ENCODE results near the gene SLC2A9. TPM values are rescaled to one million over a fixed set of nuclear protein-coding genes. Genes with fewer than 3 reads are reported as not detected.

The SLC2A9 gene
- total RNA-seq, 2 experiments from 2014 or later = 0.55 to 0.83 TPM

DNA sequence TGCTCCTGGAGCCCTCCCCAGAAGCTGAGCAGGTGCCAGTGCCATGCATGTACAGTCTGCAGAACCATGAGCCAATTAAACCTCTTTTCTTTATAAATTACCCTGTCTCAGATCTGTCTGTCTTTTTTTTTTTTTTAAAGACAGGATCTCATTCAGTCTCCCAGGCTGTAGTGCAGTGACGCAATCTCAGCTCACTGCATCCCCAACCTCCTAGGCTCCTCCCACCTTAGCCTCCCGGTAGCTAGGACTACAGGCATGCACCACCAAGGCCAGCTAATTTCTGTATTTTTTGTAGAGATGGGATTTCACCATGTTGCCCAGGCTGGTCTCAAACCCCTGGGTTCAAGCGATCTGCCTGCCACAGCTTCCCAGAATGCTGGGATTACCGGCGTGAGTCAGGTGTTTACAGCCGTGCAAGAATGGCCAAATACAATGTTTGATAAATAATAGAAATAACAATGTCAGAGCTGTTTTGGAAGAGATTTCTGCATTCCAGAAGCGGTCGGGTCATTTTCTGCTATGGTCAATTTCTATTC is 68.8 kb downstream of the SLC2A9 start:
- CTCF ChIA-PET = no interaction called here

DNA sequence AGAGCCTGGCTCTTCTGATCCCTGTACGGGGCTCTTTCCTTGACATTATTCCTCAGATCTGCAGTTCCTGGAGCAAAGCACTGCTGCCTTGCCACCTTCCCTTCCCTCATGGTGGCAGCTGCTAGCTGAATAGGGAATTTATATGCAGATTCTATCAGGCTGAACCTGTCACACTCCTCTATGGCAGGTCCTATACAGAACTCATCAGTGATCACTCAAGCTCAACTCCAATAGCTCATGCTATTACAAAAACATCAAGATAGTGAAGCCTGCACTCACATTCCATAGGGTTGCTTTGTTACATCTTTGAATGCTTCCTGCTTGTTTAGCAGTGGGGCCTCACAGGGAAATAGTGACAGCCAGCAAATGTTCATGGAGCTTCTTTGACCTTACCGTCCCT is 71.7 kb downstream of the SLC2A9 start:
- Mint-ChIP-seq H3K4me1 (no peaks in the 10 kb centered on the region), H3K27ac (no peak overlapping the region), H3K4me3 (no peak overlapping the region), H3K27me3 (peaks cover 2% of the 10 kb centered on the region), H3K36me3 (ENCODE audit: low read depth) (no peaks in the 10 kb centered on the region), H3K9me3 (no peaks in the 10 kb centered on the region)
- DNase-seq = no peak
- ChIA-PET CTCF (no interaction called here), POLR2A (no interaction called here)

More for the DNA sequence above, 68.8 kb downstream of the SLC2A9 start:
- H3K9me3 Mint-ChIP-seq = no peaks in the 10 kb centered on the region
- no peak overlapping the region for H3K4me3 Mint-ChIP-seq
- H3K36me3 Mint-ChIP-seq (ENCODE audit: low read depth) = no peaks in the 10 kb centered on the region
- H3K27ac Mint-ChIP-seq = no peak overlapping the region
- POLR2A ChIA-PET = no interaction called here
- DNase-seq = no peak
- H3K27me3 Mint-ChIP-seq = peaks cover 2% of the 10 kb centered on the region
- H3K4me1 Mint-ChIP-seq = no peaks in the 10 kb centered on the region

DNA sequence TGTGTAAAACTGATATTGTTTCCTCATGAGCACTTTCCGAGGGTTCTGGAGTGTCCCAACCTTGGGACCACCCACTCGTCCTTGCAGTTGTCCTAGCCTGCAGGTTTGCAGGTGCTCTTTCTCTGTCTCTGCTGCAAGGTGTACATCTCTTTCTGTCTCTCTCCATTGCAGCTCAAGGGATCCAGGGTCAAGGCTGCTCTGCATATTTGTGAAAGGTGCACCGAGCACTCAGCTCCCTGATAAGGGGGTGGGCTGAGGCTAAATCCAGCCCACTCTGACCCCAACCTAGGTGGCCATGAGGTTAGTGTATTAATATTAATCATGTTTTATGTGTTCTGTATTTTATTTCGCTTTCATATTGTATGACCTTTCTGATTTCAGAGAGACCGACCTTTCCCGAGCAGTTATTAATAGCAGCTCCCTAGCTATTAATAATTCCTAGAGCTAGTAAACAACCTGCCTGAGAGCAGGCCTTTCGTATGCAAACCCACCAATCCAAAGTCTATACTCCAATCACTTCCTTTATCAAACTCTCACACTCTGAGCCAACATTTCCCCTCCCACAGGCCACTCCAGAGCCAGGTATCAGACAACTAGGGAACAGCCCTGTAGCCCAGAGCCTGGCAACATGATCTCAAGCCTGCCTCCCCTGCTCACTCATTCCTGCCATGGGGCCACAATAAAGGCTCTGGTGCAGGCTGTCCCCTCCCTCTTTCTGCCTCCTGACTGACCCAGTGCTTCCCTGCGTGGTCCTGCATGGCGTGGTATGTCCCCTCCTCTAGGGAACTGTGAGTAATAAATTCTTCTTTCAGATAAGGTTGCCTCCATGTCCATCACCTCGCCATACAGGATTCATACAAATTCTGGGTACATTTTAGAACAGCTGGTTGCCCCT is 73.9 kb downstream of the SLC2A9 start:
- no peaks in the 10 kb centered on the region for H3K4me1 Mint-ChIP-seq
- CTCF ChIA-PET = no interaction called here
- no peak overlapping the region for H3K4me3 Mint-ChIP-seq
- no peak for DNase-seq
- POLR2A ChIA-PET = no interaction called here
- no peaks in the 10 kb centered on the region for H3K9me3 Mint-ChIP-seq
- no peaks in the 10 kb centered on the region for H3K36me3 Mint-ChIP-seq (ENCODE audit: low read depth)
- H3K27ac Mint-ChIP-seq = no peak overlapping the region
- H3K27me3 Mint-ChIP-seq = peaks cover 2% of the 10 kb centered on the region

DNA sequence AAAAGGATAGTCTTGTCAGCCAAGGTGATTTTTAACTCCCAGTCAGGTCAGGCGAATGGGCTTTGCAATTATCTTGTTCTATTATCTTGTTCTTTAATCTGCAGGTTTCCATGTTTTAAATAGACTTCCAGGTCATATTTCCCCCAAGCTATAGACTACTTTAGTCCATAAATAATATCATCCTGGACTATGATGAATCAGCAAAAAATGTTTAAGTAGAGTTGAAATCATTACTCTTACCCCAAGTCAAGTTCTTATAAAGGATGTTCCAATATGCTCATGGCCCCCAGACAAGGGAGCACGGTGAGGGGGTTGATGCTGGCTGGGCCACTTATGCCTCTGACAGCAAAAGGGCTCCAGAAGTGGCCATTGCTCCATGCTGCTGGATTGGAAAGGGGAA is 75.1 kb downstream of the SLC2A9 start:
- DNase-seq = no peak
- Mint-ChIP-seq H3K27me3 (peaks cover 2% of the 10 kb centered on the region), H3K4me3 (no peak overlapping the region), H3K9me3 (no peaks in the 10 kb centered on the region), H3K36me3 (ENCODE audit: low read depth) (no peaks in the 10 kb centered on the region), H3K4me1 (no peaks in the 10 kb centered on the region), H3K27ac (no peak overlapping the region)
- ChIA-PET CTCF (interaction anchor here (0.9 kb wide), 1 partner anchor 13 kb away, joined by 6 read pairs; no protein-coding TSS in a partner anchor), POLR2A (no interaction called here)

DNA sequence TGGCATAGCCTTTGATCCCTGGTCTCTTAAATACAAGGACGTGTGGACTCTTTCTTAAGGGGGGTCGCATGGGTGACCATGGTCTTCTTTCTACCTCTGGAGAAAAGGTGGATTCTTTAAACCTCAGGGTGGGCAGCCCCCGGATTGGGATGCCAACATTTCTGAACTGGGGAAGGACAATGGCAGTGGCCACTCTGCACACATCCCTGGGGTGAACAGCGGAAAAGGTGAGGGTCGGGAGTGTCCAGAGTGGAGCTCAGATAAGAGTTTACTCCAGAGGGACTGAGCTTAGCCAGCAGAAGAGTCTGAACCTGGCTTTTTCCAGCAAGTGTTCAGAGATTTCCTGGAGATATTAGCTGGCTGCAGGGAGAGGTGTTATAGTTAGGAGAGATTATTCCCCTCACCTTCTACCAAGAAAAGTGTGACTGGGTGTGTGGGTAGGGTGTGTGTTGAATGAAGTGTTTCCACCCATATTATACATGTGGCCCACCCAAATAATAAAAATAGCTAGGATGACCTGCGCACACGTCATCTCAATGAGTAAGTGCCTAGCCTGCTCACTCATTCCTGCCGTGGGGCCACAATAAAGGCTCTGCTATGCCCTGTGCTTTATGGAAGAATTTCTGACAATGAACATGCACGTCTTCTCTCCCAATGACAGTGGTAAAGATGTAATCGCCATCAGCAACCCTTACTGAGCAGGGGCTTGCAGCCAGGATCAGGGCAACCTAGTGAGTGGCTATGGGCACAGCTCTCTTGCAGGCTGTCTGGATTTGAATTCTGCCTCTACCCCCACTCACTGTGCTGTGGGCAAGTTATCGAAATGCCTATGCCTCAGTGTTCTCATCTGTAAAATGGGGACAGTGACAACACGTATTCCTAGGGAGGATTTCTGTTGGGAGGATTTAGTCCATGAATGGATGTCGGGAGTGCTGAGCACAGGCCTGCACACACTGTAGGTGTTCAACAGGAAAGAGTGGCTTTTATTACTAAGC is 76.6 kb downstream of the SLC2A9 start:
- Mint-ChIP-seq H3K9me3 (no peaks in the 10 kb centered on the region), H3K36me3 (ENCODE audit: low read depth) (no peaks in the 10 kb centered on the region), H3K27ac (no peak overlapping the region), H3K27me3 (no peaks in the 10 kb centered on the region), H3K4me3 (no peak overlapping the region), H3K4me1 (no peaks in the 10 kb centered on the region)
- ChIA-PET CTCF (no interaction called here), POLR2A (no interaction called here)
- no peak for DNase-seq

DNA sequence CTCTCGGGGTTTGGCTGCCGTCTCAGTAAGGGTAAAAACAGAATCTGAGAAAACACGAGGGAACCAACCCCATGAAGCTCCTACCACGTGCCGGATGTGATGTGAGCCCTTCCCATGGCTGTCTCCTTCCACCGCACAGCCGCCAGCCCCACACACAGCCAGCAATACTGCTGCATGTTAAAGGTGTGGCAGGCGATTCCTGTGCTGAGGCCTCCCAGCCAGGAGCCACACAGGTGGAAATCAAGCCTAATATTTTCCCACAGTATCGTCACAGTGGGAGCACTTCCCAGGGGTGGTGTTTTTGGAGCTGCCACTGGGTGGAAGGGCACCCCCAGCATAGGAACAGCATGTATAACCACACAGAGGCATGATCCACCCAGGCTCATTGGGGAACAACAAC is 77.5 kb downstream of the SLC2A9 start:
- no peak overlapping the region for H3K27ac Mint-ChIP-seq

DNA sequence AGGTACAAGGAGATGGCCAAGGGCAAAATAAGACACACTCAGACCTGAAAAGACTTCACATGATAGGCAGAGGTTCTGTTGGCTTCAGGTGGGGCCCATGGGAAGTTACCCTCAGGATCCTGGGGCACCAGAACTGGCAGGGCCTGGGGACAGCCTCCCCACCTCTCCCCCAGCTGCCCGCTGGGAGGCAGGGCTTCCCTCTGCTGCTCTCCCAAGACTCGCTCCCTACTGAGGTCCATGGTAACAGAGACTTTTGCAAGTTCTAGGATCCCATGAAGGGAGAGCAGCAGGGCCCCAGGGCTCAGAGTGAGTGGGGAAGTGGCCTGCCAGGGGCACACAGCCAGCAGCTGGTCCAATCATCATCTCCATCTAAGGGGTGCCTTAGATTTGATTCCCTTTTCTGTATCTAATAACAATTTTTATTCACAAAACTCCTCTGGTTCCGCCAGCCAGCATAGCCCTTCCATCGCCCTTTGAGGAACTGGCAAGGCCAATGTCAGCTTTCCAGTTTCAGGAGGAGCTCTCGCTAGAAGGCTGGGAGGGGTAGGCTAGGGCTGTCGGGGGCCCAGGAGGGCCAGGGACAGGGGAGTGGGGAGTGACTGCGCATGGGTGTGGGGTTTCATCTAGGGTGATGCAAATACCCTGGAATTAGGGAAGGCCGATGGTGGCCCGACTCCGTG is 78.2 kb downstream of the SLC2A9 start:
- no peak overlapping the region for H3K27ac Mint-ChIP-seq
- no peak for DNase-seq
- POLR2A ChIA-PET = no interaction called here
- no peak overlapping the region for H3K4me3 Mint-ChIP-seq
- no peaks in the 10 kb centered on the region for H3K9me3 Mint-ChIP-seq
- H3K27me3 Mint-ChIP-seq = no peaks in the 10 kb centered on the region
- no peaks in the 10 kb centered on the region for H3K36me3 Mint-ChIP-seq (ENCODE audit: low read depth)
- H3K4me1 Mint-ChIP-seq = no peaks in the 10 kb centered on the region
- CTCF ChIA-PET = interaction anchor here (1.0 kb wide), 1 partner anchor 72 kb away, joined by 3 read pairs; no protein-coding TSS in a partner anchor

More for the DNA sequence above, 77.5 kb downstream of the SLC2A9 start:
- CTCF ChIA-PET = interaction anchor here (1.0 kb wide), 1 partner anchor 71 kb away, joined by 3 read pairs; no protein-coding TSS in a partner anchor
- POLR2A ChIA-PET = no interaction called here
- DNase-seq = no peak
- Mint-ChIP-seq H3K9me3 (no peaks in the 10 kb centered on the region), H3K36me3 (ENCODE audit: low read depth) (no peaks in the 10 kb centered on the region), H3K4me1 (no peaks in the 10 kb centered on the region), H3K27me3 (no peaks in the 10 kb centered on the region), H3K4me3 (no peak overlapping the region)

DNA sequence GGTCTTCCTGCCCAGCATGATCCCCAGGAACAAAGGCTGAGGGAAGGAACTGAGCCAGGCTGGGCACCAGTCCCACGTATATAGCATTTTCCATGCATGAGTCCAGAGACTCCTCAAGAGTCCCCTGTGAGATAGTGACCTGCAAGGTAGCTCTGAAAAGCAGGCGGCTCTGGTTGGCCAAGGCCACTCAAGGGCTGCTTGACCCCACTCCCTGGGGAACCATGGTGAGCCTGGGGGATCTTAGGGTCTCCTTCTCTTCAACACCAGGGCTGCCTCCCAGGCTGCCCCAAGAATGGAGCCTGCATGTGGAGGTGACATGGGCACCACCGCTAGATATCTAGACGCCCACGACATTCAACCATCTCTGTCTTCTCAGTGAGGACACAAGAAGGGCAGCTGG is 79.2 kb downstream of the SLC2A9 start:
- no peaks in the 10 kb centered on the region for H3K27me3 Mint-ChIP-seq

DNA sequence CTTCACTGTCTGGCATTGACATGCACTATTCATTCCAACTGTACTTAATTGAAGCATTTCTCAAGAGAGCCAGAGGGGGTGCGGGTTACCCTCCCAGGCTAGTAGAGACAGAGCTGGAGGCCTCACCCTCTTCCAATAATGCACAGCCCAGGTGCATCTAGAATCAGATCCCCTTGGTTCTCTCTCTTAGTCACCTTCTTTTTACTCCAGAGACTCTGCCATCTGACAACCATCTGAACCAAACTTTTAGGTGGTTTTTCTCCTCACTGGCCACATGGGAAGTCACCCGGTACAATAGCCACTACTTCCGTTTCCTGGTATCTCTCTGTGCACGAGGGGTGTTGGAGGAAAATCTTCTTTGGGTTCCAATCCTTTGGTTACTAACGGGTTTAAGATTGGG is 81.3 kb downstream of the SLC2A9 start:
- Mint-ChIP-seq H3K36me3 (ENCODE audit: low read depth) (no peaks in the 10 kb centered on the region), H3K9me3 (no peaks in the 10 kb centered on the region), H3K27ac (no peak overlapping the region), H3K4me3 (no peak overlapping the region), H3K27me3 (no peaks in the 10 kb centered on the region), H3K4me1 (peaks cover 10% of the 10 kb centered on the region)
- CTCF ChIA-PET = interaction anchor here (0.9 kb wide), 1 partner anchor 74 kb away, joined by 4 read pairs; no protein-coding TSS in a partner anchor
- POLR2A ChIA-PET = no interaction called here
- DNase-seq = no peak

More for the DNA sequence above, 79.2 kb downstream of the SLC2A9 start:
- H3K4me1 Mint-ChIP-seq = peaks cover 2% of the 10 kb centered on the region
- no peaks in the 10 kb centered on the region for H3K9me3 Mint-ChIP-seq
- CTCF ChIA-PET = no interaction called here
- no peak overlapping the region for H3K4me3 Mint-ChIP-seq
- no peak overlapping the region for H3K27ac Mint-ChIP-seq
- DNase-seq = no peak
- POLR2A ChIA-PET = interaction anchor here (0.8 kb wide), 1 partner anchor 73 kb away, joined by 3 read pairs; no protein-coding TSS in a partner anchor
- H3K36me3 Mint-ChIP-seq (ENCODE audit: low read depth) = no peaks in the 10 kb centered on the region

DNA sequence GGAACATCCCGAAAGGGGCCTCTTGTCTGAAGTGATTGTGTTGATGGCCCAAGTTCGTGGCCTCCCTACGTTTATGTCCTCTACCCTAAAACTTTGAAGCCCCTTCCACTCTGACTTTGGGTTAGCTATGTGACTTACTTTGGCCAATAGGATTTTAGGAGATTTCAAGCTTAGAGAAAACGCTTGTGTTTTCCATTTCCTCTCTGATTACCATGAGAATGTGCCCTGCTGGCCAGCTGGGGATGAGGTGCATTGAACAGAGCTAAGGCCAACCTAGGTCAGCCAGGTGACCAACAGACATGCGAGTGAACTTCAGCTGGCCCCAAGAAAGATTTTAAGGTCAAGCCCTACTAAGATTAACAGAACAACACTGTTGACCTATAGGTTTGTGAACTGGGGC is 82.4 kb downstream of the SLC2A9 start:
- no peak for DNase-seq
- no peak overlapping the region for H3K27ac Mint-ChIP-seq
- no peaks in the 10 kb centered on the region for H3K9me3 Mint-ChIP-seq
- no peaks in the 10 kb centered on the region for H3K36me3 Mint-ChIP-seq (ENCODE audit: low read depth)
- no peak overlapping the region for H3K4me3 Mint-ChIP-seq
- CTCF ChIA-PET = no interaction called here
- H3K4me1 Mint-ChIP-seq = peaks cover 10% of the 10 kb centered on the region
- no peaks in the 10 kb centered on the region for H3K27me3 Mint-ChIP-seq
- POLR2A ChIA-PET = interaction anchor here (0.5 kb wide), 1 partner anchor 114 kb away, joined by 3 read pairs; no protein-coding TSS in a partner anchor

DNA sequence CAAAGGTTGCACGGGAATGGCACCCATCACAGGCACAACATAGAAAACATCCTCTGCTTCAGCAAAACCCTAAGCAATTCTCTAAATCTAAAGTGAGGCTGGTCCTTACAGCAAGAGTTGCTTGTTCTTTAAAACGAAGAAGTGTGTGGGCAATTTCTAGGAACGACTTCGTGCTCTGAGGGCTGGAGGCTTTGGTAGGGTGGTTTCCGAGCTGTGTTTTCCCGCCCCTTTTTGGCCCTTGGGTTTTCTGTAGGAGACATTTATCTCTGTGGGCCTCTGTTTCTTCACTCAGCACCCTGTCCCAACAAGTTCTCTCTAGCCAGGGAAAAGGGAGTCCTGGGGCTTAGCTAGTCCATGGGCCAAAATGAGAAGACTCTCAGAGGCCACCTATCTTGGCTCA is 84.2 kb downstream of the SLC2A9 start:
- DNase-seq = no peak
- POLR2A ChIA-PET = no interaction called here
- Mint-ChIP-seq H3K4me3 (no peak overlapping the region), H3K27ac (peak overlapping the region; percentile 14), H3K4me1 (peaks cover 10% of the 10 kb centered on the region), H3K36me3 (ENCODE audit: low read depth) (no peaks in the 10 kb centered on the region), H3K27me3 (peaks cover 3% of the 10 kb centered on the region), H3K9me3 (no peaks in the 10 kb centered on the region)
- CTCF ChIA-PET = interaction anchor here (1.1 to 1.5 kb wide), 2 partner anchors 77 to 111 kb away, joined by 4 to 5 read pairs; no protein-coding TSS in a partner anchor

DNA sequence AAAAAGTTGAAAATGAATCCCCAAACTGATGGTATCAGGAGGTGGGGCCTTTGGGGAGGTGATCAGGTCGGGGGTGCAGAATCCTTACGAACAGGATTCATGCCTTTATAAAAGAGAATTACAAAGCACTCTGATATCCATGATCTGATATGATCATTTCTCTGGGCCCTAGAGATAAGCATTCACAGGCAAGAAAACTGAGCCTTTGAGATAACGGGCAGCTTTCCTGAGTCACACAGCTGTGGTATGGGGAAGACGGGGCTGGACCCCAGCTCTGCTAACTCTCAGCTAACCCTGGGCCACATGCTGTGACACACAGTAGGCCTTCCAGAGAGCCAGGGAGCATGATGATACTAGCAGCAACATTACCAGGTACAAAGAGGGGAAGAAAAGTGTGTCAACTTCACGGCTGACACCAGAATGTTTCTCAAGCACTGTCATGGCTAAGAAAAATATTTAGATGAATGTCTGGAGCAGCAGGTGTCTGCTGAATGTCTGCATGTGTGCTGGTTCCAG is 85.1 kb downstream of the SLC2A9 start:
- H3K4me1 Mint-ChIP-seq = peaks cover 10% of the 10 kb centered on the region
- CTCF ChIA-PET = interaction anchor here (1.5 kb wide), 1 partner anchor 110 kb away, joined by 4 read pairs; no protein-coding TSS in a partner anchor
- H3K9me3 Mint-ChIP-seq = no peaks in the 10 kb centered on the region
- no peak overlapping the region for H3K27ac Mint-ChIP-seq
- POLR2A ChIA-PET = no interaction called here
- DNase-seq = no peak
- no peaks in the 10 kb centered on the region for H3K36me3 Mint-ChIP-seq (ENCODE audit: low read depth)
- no peak overlapping the region for H3K4me3 Mint-ChIP-seq
- H3K27me3 Mint-ChIP-seq = peaks cover 5% of the 10 kb centered on the region
